Activated CD8-positive, alpha-beta T cell treated with anti-CD3 and anti-CD28 coated beads for 36 hours (primary cell): Measurements from ENCODE around the gene AGAP1. TPM values are rescaled to one million over a fixed set of nuclear protein-coding genes. Genes with fewer than 3 reads are reported as not detected.

ENCODE experiments used
- ATAC-seq: fragments of 200-7000 bp; cut with Tn5 transposase; one replicate; pipeline ENCODE4 v1.10.0; 2021; ENCODE audit warnings: mild to moderate bottlenecking, moderate library complexity
- CTCF ChIA-PET: fragments of 350-600 bp; sonication (Branson Sonifier 250); formaldehyde crosslinking; loops from one replicate; lab custom pipeline; 2021; ENCODE audit warnings: antibody characterized with exemption; lab: Charles Lee
- POLR2A ChIA-PET: fragments of 350-600 bp; sonication (Branson Sonifier 250); formaldehyde crosslinking; loops from one replicate; lab custom pipeline; 2021; ENCODE audit warnings: antibody characterized with exemption; lab: Charles Lee
- DNase-seq: peaks from one replicate; pipeline ENCODE4 v3.0.0-alpha.2; 2020
- H3K27ac Mint-ChIP-seq: one replicate; pipeline ENCODE4 v1.8.0; 2021; ENCODE audit warnings: mild to moderate bottlenecking, mixed read lengths
- H3K27me3 Mint-ChIP-seq: one replicate; pipeline ENCODE4 v1.8.0; 2021; ENCODE audit warnings: mixed read lengths
- H3K36me3 Mint-ChIP-seq: one replicate; pipeline ENCODE4 v1.8.0; 2021; ENCODE audit warnings: low read depth, mixed read lengths
- H3K4me1 Mint-ChIP-seq: one replicate; pipeline ENCODE4 v1.8.0; 2021; ENCODE audit warnings: low read depth, mixed read lengths
- H3K4me3 Mint-ChIP-seq: one replicate; pipeline ENCODE4 v1.8.0; 2021; ENCODE audit warnings: mild to moderate bottlenecking, moderate library complexity, mixed read lengths
- H3K9me3 Mint-ChIP-seq: one replicate; pipeline ENCODE4 v1.8.0; 2021; ENCODE audit warnings: mixed read lengths
- intact Hi-C: fragments of 100-400 bp; cut with micrococcal nuclease; formaldehyde crosslinking; loops from one replicate; pipeline ENCODE4 v1.10.0; 2022
- total RNA-seq, 2 experiments: library from RNA; stranded (reverse); gene quantifications; one replicate each; pipeline ENCODE4 v1.2.3, GENCODE V29; 2021
- TF ChIP-seq, protein P1 (sequence below): fragments of 200-600 bp; IDR thresholded peaks from one replicate; pipeline ENCODE4 v1.8.0; 2022; ENCODE audit warnings: antibody characterized with exemption, mild to moderate bottlenecking

Gene AGAP1
- total RNA-seq, 2 experiments from 2014 or later: 2.5 to 2.9 TPM

DNA sequence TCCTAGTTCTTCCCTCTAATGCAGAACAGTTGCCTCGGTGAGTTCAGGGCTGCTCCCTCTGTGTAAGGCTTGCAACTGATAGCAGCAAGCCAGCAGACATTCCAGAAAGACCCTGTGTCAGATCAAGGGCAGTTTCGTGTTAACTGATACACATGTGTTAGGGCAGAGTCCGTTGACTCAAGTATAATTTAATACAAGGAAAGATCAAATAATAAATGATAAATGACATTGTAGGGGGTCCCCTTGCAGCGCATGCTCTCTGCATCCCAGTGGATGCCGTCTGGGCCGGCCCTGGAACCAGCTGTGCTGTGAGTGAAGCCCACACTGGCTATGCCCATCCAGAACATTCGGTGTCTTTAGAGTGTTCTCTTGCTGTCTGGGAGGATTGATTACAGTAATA lies 180.3 kb downstream of the AGAP1 start:
- no peaks in the 10 kb centered on the region for H3K4me1 Mint-ChIP-seq
- peaks cover 18% of the 10 kb centered on the region for H3K27me3 Mint-ChIP-seq
- intact Hi-C loops: loop anchor here (10.0 kb wide), 1 partner anchor 491 kb away; the partner anchor contains the start of gene GBX2
- no peaks in the 10 kb centered on the region for H3K36me3 Mint-ChIP-seq
- ATAC-seq (no peak), DNase-seq (no peak)
- TF ChIP-seq, protein P1, sequence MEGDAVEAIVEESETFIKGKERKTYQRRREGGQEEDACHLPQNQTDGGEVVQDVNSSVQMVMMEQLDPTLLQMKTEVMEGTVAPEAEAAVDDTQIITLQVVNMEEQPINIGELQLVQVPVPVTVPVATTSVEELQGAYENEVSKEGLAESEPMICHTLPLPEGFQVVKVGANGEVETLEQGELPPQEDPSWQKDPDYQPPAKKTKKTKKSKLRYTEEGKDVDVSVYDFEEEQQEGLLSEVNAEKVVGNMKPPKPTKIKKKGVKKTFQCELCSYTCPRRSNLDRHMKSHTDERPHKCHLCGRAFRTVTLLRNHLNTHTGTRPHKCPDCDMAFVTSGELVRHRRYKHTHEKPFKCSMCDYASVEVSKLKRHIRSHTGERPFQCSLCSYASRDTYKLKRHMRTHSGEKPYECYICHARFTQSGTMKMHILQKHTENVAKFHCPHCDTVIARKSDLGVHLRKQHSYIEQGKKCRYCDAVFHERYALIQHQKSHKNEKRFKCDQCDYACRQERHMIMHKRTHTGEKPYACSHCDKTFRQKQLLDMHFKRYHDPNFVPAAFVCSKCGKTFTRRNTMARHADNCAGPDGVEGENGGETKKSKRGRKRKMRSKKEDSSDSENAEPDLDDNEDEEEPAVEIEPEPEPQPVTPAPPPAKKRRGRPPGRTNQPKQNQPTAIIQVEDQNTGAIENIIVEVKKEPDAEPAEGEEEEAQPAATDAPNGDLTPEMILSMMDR: no peak
- ChIA-PET POLR2A (no interaction called here), CTCF (no interaction called here)
- no peaks in the 10 kb centered on the region for H3K9me3 Mint-ChIP-seq
- H3K4me3 Mint-ChIP-seq: no peak overlapping the region
- H3K27ac Mint-ChIP-seq: no peak overlapping the region

DNA sequence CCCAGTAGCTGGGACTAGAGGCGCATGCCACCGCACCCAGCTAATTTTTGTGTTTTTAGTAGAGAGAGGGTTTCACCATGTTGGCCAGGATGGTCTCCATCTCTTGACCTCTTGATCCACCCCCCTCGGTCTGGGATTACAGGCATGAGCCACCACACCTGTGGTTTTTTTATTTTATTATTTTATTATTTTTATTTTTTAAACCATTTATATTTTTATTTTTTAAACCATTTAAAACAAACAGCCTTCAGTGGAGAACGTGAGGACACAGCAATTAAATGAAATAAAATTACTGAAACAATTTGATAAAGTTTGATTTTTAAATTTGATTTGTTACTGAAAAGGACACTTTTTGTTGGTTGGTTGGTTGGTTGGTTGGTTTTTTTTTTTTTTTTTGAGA lies 181.0 kb downstream of the AGAP1 start:
- no peak overlapping the region for H3K27ac Mint-ChIP-seq
- no peaks in the 10 kb centered on the region for H3K9me3 Mint-ChIP-seq
- TF ChIP-seq, protein P1: no peak
- DNase-seq (no peak), ATAC-seq (no peak)
- ChIA-PET CTCF (no interaction called here), POLR2A (no interaction called here)
- H3K36me3 Mint-ChIP-seq: no peaks in the 10 kb centered on the region
- intact Hi-C loops: loop anchor here (10.0 kb wide), 1 partner anchor 490 kb away; the partner anchor contains the start of gene GBX2
- peaks cover 17% of the 10 kb centered on the region for H3K27me3 Mint-ChIP-seq
- no peak overlapping the region for H3K4me3 Mint-ChIP-seq
- H3K4me1 Mint-ChIP-seq: no peaks in the 10 kb centered on the region

- Mint-ChIP-seq H3K4me1 (no peaks in the 10 kb centered on the region), H3K9me3 (no peaks in the 10 kb centered on the region), H3K36me3 (no peaks in the 10 kb centered on the region), H3K27ac (no peak overlapping the region), H3K27me3 (peaks cover 17% of the 10 kb centered on the region), H3K4me3 (no peak overlapping the region)
- ChIA-PET CTCF (interaction anchor here (0.8 kb wide), 1 partner anchor 56 kb away, joined by 3 read pairs; no protein-coding TSS in a partner anchor), POLR2A (no interaction called here)
- intact Hi-C loops: loop anchor here (10.0 kb wide), 1 partner anchor 489 kb away; the partner anchor contains the start of gene GBX2
- TF ChIP-seq, protein P1: no peak
- ATAC-seq (no peak), DNase-seq (no peak)
These were observed 182.1 kb downstream of the AGAP1 start for GRCh38 chr2:235675678-235676535.

- intact Hi-C loops: loop anchor here (10.0 kb wide), 1 partner anchor 488 kb away; the partner anchor contains the start of gene GBX2
- Mint-ChIP-seq H3K4me1 (no peaks in the 10 kb centered on the region), H3K27me3 (peaks cover 15% of the 10 kb centered on the region), H3K27ac (no peak overlapping the region), H3K9me3 (no peaks in the 10 kb centered on the region), H3K4me3 (no peak overlapping the region), H3K36me3 (no peaks in the 10 kb centered on the region)
- no peak for DNase-seq
- TF ChIP-seq, protein P1: no peak
- ChIA-PET CTCF (interaction anchor here (0.8 kb wide), 1 partner anchor 55 kb away, joined by 3 read pairs; no protein-coding TSS in a partner anchor), POLR2A (no interaction called here)
- ATAC-seq: no peak
These were observed 182.6 kb downstream of the AGAP1 start for GRCh38 chr2:235676536-235676799.

DNA sequence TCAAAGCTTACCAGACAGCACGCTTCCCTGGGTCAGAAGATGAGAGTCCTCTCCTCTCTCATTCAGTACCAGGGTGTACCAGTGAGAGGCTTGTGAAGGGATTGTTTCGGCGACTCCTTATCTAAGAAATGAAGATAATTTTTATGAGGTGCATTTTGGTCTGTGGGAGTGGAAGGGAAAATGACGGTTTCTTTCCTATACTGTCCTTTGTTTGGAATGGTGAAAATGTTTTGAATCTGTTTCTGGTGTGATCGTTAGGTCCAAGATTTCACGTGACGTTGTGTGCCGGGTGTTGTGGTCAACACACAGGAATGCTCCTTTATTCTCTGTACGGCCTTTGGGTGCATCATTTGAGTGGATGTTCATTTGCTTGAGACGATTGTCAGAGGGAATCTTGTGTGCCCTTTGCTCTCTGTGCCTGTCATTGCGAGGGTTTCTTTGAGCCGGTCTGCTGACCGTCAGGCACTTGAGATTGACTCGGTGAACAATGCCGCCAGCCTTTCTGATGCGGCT lies 183.5 kb downstream of the AGAP1 start:
- DNase-seq: no peak
- TF ChIP-seq, protein P1: no peak

More for the DNA sequence above, 183.5 kb downstream of the AGAP1 start:
- H3K4me3 Mint-ChIP-seq: no peak overlapping the region
- no peaks in the 10 kb centered on the region for H3K4me1 Mint-ChIP-seq
- H3K9me3 Mint-ChIP-seq: no peaks in the 10 kb centered on the region
- peaks cover 7% of the 10 kb centered on the region for H3K27me3 Mint-ChIP-seq
- no peak overlapping the region for H3K27ac Mint-ChIP-seq
- POLR2A ChIA-PET: no interaction called here
- H3K36me3 Mint-ChIP-seq: no peaks in the 10 kb centered on the region
- CTCF ChIA-PET: no interaction called here
- intact Hi-C loops: loop anchor here (10.0 kb wide), 1 partner anchor 487 kb away; the partner anchor contains the start of gene GBX2
- ATAC-seq: no peak
